ENCODE measurements around the gene CD80.
"Not testable (repeated sequence)": the region's sequence is repeated elsewhere in the genome, so short reads cannot be mapped to it uniquely, and the experiment has no call there.

Gene CD80

DNA sequence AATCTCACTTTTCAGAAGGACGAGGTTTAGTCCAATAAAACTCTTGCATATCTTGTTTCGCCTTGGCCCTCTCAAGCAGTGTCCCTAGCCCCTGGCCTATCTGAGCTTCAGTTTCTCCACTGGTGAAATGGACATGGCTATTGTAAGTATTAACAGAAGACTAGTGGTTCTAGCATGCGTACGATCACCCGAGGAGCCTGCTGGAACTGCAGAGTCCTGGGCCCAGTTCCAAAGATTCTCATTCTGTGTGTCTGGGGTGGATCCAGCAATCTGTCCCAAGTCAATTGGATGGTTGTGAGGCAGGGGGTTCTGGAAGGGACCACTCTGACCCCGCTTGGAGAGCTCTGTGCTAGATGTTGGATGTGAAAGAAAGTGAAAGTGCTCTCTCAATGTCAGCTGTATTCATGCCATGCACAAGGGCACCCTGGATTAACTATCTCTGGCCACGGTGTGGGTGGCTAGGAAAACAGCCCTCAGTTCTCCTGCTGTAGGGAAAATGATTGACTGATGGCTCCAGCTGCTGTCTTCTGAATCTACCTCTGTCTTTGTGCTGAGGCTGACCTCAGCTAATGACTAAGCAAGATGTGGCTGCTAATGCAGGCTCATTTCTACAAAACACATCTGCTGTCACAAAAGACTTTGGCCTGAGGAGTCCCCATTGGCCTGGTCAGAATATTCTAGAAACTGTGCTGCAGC lies 36.4 kb upstream of the CD80 start:
- H3K4me3 ChIP-seq (ENCODE audit: low read depth, low read length): no peak overlapping the region
- DNase-seq (ENCODE audit: low read depth): no peak
- TF ChIP-seq MAX (IDR thresholded peaks at IDR 0.05; ENCODE audit: low read depth, low read length): no peak

GRCh38 chr3:119594929-119595328 lies 35.5 kb upstream of the CD80 start:
- not testable (repeated sequence) for DNase-seq (ENCODE audit: low read depth); H3K4me3 ChIP-seq (ENCODE audit: low read depth, low read length)

- no peak for DNase-seq (ENCODE audit: low read depth)
- H3K4me3 ChIP-seq (ENCODE audit: low read depth, low read length): no peak overlapping the region
- TF ChIP-seq MYC (IDR thresholded peaks at IDR 0.05; ENCODE audit: low read depth, low read length): no peak
- TF ChIP-seq MAX (IDR thresholded peaks at IDR 0.05; ENCODE audit: low read depth, low read length): no peak
- TF ChIP-seq CTCF (IDR thresholded peaks at IDR 0.05; ENCODE audit: low read depth, low read length): no peak
- no peak for TF ChIP-seq POLR2A (IDR thresholded peaks at IDR 0.05; ENCODE audit: extremely low read depth, insufficient read length)
These were observed 34.7 kb upstream of the CD80 start for GRCh38 chr3:119594066-119594465.

GRCh38 chr3:119592861-119593260 lies 33.4 kb upstream of the CD80 start:
- H3K4me3 ChIP-seq (ENCODE audit: low read depth, low read length): no peak overlapping the region
- DNase-seq (ENCODE audit: low read depth): no peak
- no peak for TF ChIP-seq MAX (IDR thresholded peaks at IDR 0.05; ENCODE audit: low read depth, low read length)
- no peak for TF ChIP-seq MYC (IDR thresholded peaks at IDR 0.05; ENCODE audit: low read depth, low read length)
- no peak for TF ChIP-seq CTCF (IDR thresholded peaks at IDR 0.05; ENCODE audit: low read depth, low read length)
- no peak for TF ChIP-seq POLR2A (IDR thresholded peaks at IDR 0.05; ENCODE audit: extremely low read depth, insufficient read length)

DNA sequence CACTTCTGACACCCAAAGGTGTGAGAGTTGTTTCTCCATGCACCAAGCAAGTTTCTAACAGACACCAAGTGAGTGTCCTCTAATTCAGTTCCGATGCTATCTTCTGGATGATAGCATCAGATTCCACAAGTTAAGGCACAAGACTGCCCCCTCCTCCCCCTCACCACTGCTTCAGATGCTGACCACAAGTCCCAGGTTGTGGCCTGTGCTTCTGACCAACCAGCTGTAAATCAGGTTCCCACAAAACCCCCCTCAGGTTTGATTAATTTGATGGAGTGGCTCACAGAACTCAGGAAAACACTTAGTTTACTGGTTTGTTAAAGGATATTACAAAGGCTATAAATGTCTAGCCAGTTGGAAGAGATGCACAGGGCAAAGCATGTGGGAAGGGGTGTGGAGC lies 31.3 kb upstream of the CD80 start:
- TF ChIP-seq MYC (IDR thresholded peaks at IDR 0.05; ENCODE audit: low read depth, low read length) (no peak), POLR2A (IDR thresholded peaks at IDR 0.05; ENCODE audit: extremely low read depth, insufficient read length) (no peak), MAX (IDR thresholded peaks at IDR 0.05; ENCODE audit: low read depth, low read length) (no peak), CTCF (IDR thresholded peaks at IDR 0.05; ENCODE audit: low read depth, low read length) (no peak)
- DNase-seq (ENCODE audit: low read depth): no peak
- H3K4me3 ChIP-seq (ENCODE audit: low read depth, low read length): no peak overlapping the region

GRCh38 chr3:119589102-119589773 lies 29.8 kb upstream of the CD80 start:
- no peak for DNase-seq (ENCODE audit: low read depth)
- no peak overlapping the region for H3K4me3 ChIP-seq (ENCODE audit: low read depth, low read length)
- TF ChIP-seq MYC (IDR thresholded peaks at IDR 0.05; ENCODE audit: low read depth, low read length): no peak
- TF ChIP-seq CTCF (IDR thresholded peaks at IDR 0.05; ENCODE audit: low read depth, low read length): no peak
- TF ChIP-seq POLR2A (IDR thresholded peaks at IDR 0.05; ENCODE audit: extremely low read depth, insufficient read length): no peak
- TF ChIP-seq MAX (IDR thresholded peaks at IDR 0.05; ENCODE audit: low read depth, low read length): no peak
